GM23248 (cell line): ENCODE measurements around the gene UNC93A. TPM values are rescaled to one million over a fixed set of nuclear protein-coding genes. Genes with fewer than 3 reads are reported as not detected.
"Not testable (repeated sequence)": the region's sequence is repeated elsewhere in the genome, so short reads cannot be mapped to it uniquely, and the experiment has no call there.

Experiments
- DNase-seq: peaks from one replicate; pipeline ENCODE4 v3.0.0-alpha.2; 2015
- H2AFZ ChIP-seq: fragments of 200-600 bp; sonication (generic); 2 replicates; pipeline ENCODE4 v1.6.1; 2016; ENCODE audit warnings: antibody characterized with exemption
- H3F3A ChIP-seq: fragments of 200-600 bp; sonication (generic); 2 replicates; pipeline ENCODE4 v1.6.1; 2016; ENCODE audit warnings: mild to moderate bottlenecking, antibody characterized with exemption, mixed run types; ENCODE audit not compliant: insufficient read depth
- H3K27ac ChIP-seq: fragments of 200-600 bp; sonication (generic); 2 replicates; pipeline ENCODE4 v1.5.1; 2016; ENCODE audit warnings: mild to moderate bottlenecking
- H3K27me3 ChIP-seq: fragments of 200-600 bp; sonication (generic); replicated peaks from 2 replicates; pipeline ENCODE4 v1.6.1; 2016; ENCODE audit warnings: mild to moderate bottlenecking; ENCODE audit not compliant: insufficient read depth
- H3K36me3 ChIP-seq: fragments of 200-600 bp; sonication (generic); 2 replicates; pipeline ENCODE4 v1.6.1; 2016; ENCODE audit warnings: low read depth, mild to moderate bottlenecking
- H3K4me1 ChIP-seq: fragments of 200-600 bp; sonication (generic); 2 replicates; pipeline ENCODE4 v1.6.1; 2016; ENCODE audit warnings: mild to moderate bottlenecking; ENCODE audit not compliant: insufficient read depth
- H3K4me2 ChIP-seq: fragments of 200-600 bp; sonication (generic); one replicate; pipeline ENCODE4 v1.6.1; 2016; ENCODE audit warnings: mild to moderate bottlenecking; ENCODE audit not compliant: unreplicated experiment
- H3K4me3 ChIP-seq: fragments of 200-600 bp; sonication (generic); 2 replicates; pipeline ENCODE4 v1.5.1; 2016; ENCODE audit warnings: mild to moderate bottlenecking
- H3K79me2 ChIP-seq: fragments of 200-600 bp; sonication (generic); 2 replicates; pipeline ENCODE4 v1.6.1; 2016; ENCODE audit warnings: mild to moderate bottlenecking; ENCODE audit not compliant: insufficient read depth
- H3K9ac ChIP-seq: fragments of 200-600 bp; sonication (generic); 2 replicates; pipeline ENCODE4 v1.6.1; 2016; ENCODE audit warnings: mild to moderate bottlenecking
- H3K9me2 ChIP-seq: fragments of 200-600 bp; sonication (generic); 2 replicates; pipeline ENCODE4 v1.6.1; 2016; ENCODE audit warnings: mixed run types, mild to moderate bottlenecking, moderate library complexity; ENCODE audit not compliant: insufficient read depth
- H3K9me3 ChIP-seq: fragments of 200-600 bp; sonication (generic); one replicate; pipeline ENCODE4 v1.6.1; 2017; ENCODE audit warnings: low read depth
- H4K20me1 ChIP-seq: fragments of 200-600 bp; sonication (generic); 2 replicates; pipeline ENCODE4 v1.6.0; 2016; ENCODE audit not compliant: insufficient read depth
- EZH2 ChIP-seq: fragments of 200-600 bp; sonication (generic); IDR thresholded peaks from 2 replicates; pipeline ENCODE4 v1.6.1; 2018; ENCODE audit warnings: antibody characterized with exemption, mild to moderate bottlenecking; ENCODE audit not compliant: insufficient read depth, poor library complexity, severe bottlenecking
- EZH2phosphoT487 ChIP-seq: fragments of 200-600 bp; sonication (generic); IDR thresholded peaks from 2 replicates; pipeline ENCODE4 v1.6.1; 2018; ENCODE audit warnings: antibody characterized with exemption, moderate library complexity, mild to moderate bottlenecking, low read depth; ENCODE audit not compliant: insufficient read depth
- WGBS, 2 experiments: methylation state at CpG; one replicate each; pipeline ENCODE4 v1.1.6; 2015 to 2017; ENCODE audit warnings: low lambda C conversion rate in 2 of 2, low coverage in 1 of 2; ENCODE audit errors: missing lambda C conversion rate in 2 of 2; 5-methylcytosine and 5-hydroxymethylcytosine counted together
- in situ Hi-C: fragments of 300-500 bp; cut with MboI; formaldehyde crosslinking; loops from 2 replicates; pipeline ENCODE4 v1.15.0; 2020
- polyA plus RNA-seq: library from polyadenylated mRNA; unstranded; fragments of >200 nt; fragmentation: Nextera tagmentation; extraction: Ambion mirVana; gene quantifications from 2 replicates; pipeline ENCODE4 v1.2.1, GENCODE V29; 2016
- total RNA-seq: library from RNA; depleted of rRNA; stranded (reverse); fragments of >200 nt; shearing (Covaris generic); gene quantifications from 2 replicates; pipeline ENCODE4 v1.2.3, GENCODE V29; 2014

UNC93A gene
- total and polyA plus RNA-seq, 2 experiments from 2014 or later: not detected

DNA sequence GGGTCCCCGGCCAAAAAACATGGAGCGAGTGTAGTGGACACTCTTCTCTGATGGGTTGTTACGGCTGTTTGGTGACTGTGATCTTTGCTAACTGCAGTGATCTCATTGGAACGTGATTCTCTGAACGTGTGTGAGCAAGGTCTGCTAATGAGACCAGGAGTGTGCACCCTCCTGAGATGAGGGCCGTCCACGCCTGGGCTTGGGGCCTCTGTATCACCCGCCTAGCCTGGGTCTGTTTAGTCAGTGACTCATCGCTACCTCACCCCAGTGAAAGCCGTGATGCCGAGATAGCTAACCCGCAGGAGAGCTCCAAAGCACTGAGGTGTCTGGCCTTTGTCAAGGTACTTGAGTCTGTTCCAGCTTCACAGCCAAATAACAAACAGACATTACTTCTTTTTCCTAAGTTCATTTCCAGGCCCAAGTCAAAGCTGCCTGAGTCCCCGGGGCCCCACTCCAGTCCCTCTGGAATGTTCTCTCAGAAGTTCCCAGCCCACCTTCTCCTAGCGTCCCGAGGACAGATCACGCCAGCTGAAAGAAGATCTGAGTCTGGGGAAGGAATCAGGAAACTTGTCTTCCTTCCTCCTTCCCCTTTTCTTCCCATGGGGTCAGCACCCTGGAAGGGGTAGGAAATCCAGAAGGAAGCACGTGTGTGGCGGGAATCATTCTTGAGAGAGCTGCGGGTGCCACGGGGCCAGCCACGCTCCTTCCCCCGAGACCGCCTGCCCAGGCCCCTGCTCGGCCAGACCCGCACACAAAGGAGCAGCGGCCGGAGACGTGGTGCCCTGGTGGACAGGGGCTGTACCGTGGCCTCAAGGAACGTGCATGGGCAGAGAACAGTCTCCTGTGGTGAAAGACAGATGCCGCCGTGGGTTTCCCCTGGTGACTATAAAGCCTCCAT lies 29.0 kb downstream of the UNC93A start:
- H3K9me3 ChIP-seq, H3K9me2 ChIP-seq, H3K4me2 ChIP-seq, in situ Hi-C loops, H3K79me2 ChIP-seq, DNase-seq, H3K27ac ChIP-seq, H3K9ac ChIP-seq, H3K36me3 ChIP-seq, H3F3A ChIP-seq, H2AFZ ChIP-seq, H3K4me3 ChIP-seq, H3K4me1 ChIP-seq, H4K20me1 ChIP-seq, H3K27me3 ChIP-seq: not testable (repeated sequence)
- WGBS, 2 experiments: 35 to 45% methylated on average over 6 to 21 of the region's 32 CpGs

DNA sequence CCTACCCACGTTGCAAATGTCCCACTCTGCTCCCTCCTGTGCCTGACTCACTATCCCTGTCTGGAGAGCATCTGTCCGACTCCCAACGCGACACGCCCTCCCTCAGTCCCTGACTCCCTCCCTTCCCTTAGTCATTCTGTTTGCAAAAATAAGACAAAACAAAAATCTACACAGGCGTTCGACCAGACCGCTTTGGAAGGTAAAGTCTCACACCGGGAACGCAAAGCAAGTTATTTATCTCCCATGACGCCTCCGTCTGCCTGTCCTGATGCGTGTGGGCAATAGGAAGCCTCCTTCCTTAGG lies 29.6 kb downstream of the UNC93A start:
- H4K20me1 ChIP-seq, H3K79me2 ChIP-seq, H3K4me3 ChIP-seq, H3K36me3 ChIP-seq, H3K27ac ChIP-seq, H3K4me2 ChIP-seq, H3K9ac ChIP-seq, H3K4me1 ChIP-seq, H3K9me2 ChIP-seq, H2AFZ ChIP-seq, DNase-seq, in situ Hi-C loops, H3F3A ChIP-seq, H3K9me3 ChIP-seq, H3K27me3 ChIP-seq: not testable (repeated sequence)
- 25 to 45% methylated on average over 4 to 13 of the region's 13 CpGs for WGBS, 2 experiments

DNA sequence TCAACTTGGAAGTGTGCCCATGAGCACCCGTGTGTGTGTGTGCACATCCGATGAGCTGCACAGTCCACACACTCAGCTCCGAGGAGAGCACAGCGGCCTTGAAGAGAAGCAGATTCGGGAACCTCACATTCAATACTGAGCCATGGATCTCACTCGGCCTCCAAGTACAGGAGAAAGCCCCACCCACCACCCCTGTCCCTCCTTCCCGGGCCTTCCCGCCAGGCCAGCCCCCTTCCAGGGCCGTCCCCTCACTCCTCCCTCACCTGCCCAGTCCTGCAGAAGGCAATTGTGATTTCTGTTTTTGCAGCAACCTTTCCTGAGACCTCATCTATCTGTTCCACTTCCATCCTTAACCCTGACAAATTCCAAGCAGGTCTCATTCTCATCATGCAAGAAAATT lies 30.1 kb downstream of the UNC93A start:
- H3K36me3 ChIP-seq, DNase-seq, H3K9me3 ChIP-seq, H3K4me2 ChIP-seq, H3K79me2 ChIP-seq, H3K9ac ChIP-seq, H2AFZ ChIP-seq, in situ Hi-C loops, H3K4me3 ChIP-seq, H3K4me1 ChIP-seq, H3K27ac ChIP-seq, H4K20me1 ChIP-seq, H3K9me2 ChIP-seq, H3K27me3 ChIP-seq, H3F3A ChIP-seq: not testable (repeated sequence)
- WGBS, 2 experiments: 36% methylated on average over 8 of the region's 9 CpGs; no CpG with 5 or more reads in 1 of the 2 experiments

DNA sequence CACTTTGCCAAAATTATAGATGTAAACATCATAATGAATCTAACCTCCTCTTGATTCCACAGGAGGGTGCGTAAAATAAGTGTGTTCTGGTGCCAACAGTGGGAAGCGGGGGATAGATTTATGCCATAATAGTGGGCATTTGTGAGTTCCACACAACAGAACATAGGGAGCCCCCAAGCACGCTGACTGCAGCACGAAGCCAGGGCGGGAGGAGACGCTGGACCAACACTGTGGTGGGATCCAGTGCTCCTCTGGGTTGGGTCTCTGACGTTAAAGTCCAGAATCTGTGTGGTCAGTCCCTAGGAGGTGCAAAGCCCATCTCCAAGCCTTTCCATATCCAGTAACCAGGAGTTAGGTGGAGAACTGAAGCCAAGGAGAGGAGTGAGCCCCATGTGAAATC lies 32.0 kb downstream of the UNC93A start:
- Histone ChIP-seq H3K9me3 (no peaks in the 10 kb centered on the region), H3K4me2 (no peak overlapping the region), H3K36me3 (no peaks in the 10 kb centered on the region)

DNA sequence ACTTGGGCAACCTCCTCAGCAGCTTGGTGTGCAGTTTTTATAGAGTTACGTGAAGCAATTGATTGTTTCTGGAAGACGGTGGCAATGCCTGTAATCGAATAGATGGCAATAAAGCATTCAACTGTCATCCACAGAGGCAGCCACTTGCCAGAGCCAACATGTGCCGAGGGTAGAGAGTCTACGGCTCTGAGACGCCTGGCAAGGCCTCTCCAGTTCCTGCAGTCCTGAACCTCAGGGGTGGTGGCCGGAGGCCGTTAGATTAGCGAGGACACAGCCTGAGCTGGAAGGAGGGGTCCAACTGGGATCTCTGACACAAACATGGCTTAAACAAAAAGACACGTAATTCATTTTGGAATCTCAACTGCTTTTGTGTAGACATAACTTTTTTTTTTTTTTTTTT lies 33.0 kb downstream of the UNC93A start:
- no peaks in the 10 kb centered on the region for H3K36me3 ChIP-seq
- H3K27ac ChIP-seq: no peak overlapping the region
- DNase-seq: no peak
- no peaks in the 10 kb centered on the region for H3K27me3 ChIP-seq
- no peak overlapping the region for H3K4me3 ChIP-seq
- no peaks in the 10 kb centered on the region for H3K79me2 ChIP-seq
- H3K4me1 ChIP-seq: no peaks in the 10 kb centered on the region
- H3K9me2 ChIP-seq: no peaks in the 10 kb centered on the region
- H2AFZ ChIP-seq: no peak overlapping the region
- H3K4me2 ChIP-seq: no peak overlapping the region
- H3K9me3 ChIP-seq: no peaks in the 10 kb centered on the region
- no peaks in the 10 kb centered on the region for H4K20me1 ChIP-seq
- TF ChIP-seq EZH2phosphoT487 (no peak), EZH2 (no peak)
- no peaks in the 10 kb centered on the region for H3F3A ChIP-seq
- 32 to 35% methylated on average over 10 of the region's 10 CpGs for WGBS, 2 experiments
- in situ Hi-C loops: no loop called here
- H3K9ac ChIP-seq: no peak overlapping the region

More for the DNA sequence above, 32.0 kb downstream of the UNC93A start:
- TF ChIP-seq EZH2: no peak
- no peak for TF ChIP-seq EZH2phosphoT487
- Histone ChIP-seq H3K9me2 (no peaks in the 10 kb centered on the region), H3K79me2 (no peaks in the 10 kb centered on the region), H3K27ac (no peak overlapping the region), H3K4me3 (no peak overlapping the region), H3K4me1 (no peaks in the 10 kb centered on the region), H3K27me3 (no peaks in the 10 kb centered on the region), H2AFZ (no peak overlapping the region), H4K20me1 (no peaks in the 10 kb centered on the region), H3K9ac (no peak overlapping the region), H3F3A (no peaks in the 10 kb centered on the region)
- in situ Hi-C loops: no loop called here
- DNase-seq: no peak
- WGBS, 2 experiments: 32 to 40% methylated on average over 7 of the region's 7 CpGs
